HG03280 (cell line): ENCODE data around the gene CCDC18.
"Not testable (repeated sequence)": the region's sequence is repeated elsewhere in the genome, so short reads cannot be mapped to it uniquely, and the experiment has no call there.

Source experiments
- ATAC-seq: cut with Tn5 transposase; IDR thresholded peaks from one replicate; pipeline ENCODE4 v1.9.1; 2021; ENCODE audit warnings: mild to moderate bottlenecking, moderate library complexity; ENCODE audit not compliant: unreplicated experiment

Gene CCDC18

GRCh38 chr1:93223023-93223675 is 42.6 kb downstream of the CCDC18 start:
- ATAC-seq, result no peak

DNA sequence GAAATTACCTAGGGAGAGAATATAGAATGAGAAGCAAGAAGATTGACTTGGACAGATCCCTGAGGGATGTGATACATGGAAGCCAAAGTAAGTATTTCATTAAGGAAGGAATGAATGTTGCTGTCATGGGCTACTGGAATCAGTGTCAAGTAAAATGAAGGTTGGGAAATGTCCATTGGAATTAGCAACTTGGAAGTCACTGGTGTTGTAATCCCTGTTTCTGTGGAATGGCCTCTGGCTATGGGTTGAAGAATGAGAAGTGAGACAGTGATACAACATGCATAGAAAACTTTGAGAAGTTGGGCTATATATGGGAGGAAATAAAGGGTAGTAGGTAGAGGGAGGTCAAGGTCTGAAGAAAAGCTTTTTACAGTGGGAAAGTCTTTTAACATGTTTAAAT is 54.7 kb downstream of the CCDC18 start:
- ATAC-seq, result no peak

GRCh38 chr1:93237021-93237420 is 56.5 kb downstream of the CCDC18 start:
- ATAC-seq, result no peak

DNA sequence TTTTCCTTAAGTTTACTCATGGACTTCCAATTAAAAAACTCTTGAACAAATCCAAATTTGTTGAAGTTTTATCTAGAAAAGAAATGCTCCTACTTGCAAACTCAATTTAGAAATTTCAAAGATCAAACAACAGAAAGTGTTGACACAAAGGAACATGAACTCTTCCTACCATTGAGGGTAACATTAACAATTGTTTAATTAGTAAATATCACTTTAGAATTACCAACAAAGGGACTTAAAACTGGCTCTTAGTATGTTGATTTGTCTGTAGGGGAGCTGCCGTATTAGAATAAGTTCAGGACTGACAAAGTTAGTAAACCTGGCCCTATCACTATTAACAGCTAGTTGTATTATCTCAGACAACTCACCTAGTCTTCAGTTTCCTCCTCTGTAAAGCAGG is 57.9 kb downstream of the CCDC18 start:
- no peak for ATAC-seq

- ATAC-seq, result no peak
Measured at GRCh38 chr1:93239863-93240262, 59.3 kb downstream of the CCDC18 start.

DNA sequence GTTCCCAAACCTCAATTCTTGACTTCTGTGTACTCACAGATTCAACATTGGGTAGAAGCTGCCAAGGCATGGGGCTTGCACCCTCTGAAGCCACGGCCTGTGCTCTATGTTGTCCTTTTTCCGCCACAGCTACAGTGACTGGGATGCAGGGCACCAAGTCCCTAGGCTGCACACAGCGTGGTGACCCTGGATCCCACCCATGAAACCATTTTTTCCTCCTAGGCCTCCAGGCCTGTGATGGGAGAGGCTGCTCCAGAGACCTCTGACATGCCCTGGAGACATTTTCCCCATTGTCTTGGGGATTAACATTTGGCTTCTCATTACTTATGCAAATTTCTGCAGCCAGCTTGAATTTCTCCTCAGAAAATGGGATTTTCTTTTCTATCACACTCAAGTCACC is 62.7 kb downstream of the CCDC18 start:
- not testable (repeated sequence) for ATAC-seq

- ATAC-seq, result no peak
Measured at GRCh38 chr1:93244298-93245069, 64.0 kb downstream of the CCDC18 start.

DNA sequence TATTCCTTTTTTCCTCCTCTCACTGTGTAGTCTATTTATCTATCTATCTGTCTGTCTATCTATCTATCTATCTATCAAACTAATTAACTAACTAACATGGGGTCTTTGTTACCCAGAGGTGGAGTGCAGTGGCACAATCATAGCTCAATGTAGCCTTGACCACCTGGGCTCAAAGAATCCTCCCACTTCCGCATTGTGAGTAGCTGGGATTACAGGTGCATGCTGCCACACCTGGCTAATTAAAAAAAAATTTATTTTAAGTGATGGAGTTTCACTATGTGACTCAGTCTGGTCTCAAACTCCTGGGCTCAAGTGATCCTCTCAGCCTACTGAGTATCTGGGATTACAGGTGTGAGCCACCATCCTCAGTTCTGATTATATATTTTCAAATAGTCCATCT is 71.4 kb downstream of the CCDC18 start:
- no peak for ATAC-seq

- ATAC-seq, result no peak
Measured at GRCh38 chr1:93252598-93252997, 72.1 kb downstream of the CCDC18 start.

DNA sequence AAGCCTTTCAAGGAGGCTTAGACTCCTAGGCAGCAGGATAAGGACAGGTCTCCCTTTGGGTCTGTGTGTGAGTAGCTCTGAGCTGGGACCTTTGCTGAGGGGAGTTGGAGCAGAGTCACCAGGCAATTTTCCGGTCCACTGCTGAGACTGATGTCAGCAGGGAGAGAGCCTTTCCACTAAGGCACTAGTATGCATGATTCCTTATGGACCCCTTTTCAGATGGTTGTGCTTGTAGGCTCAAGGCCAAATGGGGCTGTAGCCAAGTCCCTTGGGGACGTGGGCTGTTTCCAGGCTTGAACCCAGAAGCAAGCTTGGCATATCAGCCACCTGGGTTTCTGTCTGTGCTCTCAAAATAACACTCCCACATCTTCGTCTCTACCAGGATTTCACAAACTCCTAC is 73.0 kb downstream of the CCDC18 start:
- ATAC-seq, result no peak

DNA sequence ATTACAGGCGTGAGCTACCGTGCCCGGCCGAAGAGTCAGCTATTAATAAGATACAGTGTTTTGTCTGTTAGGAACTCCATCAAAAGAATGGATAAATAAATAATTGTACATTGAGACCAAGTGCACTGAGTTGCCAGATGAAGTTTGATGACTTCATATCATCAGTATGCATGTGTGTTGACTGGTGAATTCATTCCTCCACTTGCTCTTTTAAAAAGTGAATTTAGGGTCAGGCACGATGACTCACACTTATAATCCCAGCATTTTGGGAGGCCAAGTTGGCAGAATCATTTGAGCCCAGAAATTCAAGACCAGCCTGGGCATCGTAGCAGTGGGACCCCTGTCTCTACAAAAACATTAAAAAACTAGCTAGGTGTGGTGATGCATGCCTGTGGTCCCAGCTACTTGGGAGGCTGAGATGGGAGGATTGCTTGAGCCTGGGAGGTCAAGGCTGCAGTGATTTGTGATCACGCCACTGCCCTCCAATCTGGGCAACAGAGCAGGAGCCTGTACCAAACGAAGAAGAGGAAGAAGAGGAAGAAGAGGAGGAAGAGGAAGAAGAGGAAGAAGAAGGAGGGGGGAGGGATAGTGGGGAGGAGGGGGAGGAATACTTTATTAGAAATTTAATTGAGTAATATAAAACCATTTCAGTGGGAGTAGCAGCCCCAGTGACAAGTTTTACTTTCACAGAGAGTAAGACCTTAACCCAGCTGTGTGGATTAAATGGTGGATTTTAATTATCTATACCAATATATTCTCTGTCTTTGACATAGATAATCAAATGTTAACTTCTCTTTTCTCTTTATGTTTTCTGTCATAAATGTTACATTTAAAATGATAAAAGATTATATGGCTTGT is 74.9 kb downstream of the CCDC18 start:
- no peak for ATAC-seq

DNA sequence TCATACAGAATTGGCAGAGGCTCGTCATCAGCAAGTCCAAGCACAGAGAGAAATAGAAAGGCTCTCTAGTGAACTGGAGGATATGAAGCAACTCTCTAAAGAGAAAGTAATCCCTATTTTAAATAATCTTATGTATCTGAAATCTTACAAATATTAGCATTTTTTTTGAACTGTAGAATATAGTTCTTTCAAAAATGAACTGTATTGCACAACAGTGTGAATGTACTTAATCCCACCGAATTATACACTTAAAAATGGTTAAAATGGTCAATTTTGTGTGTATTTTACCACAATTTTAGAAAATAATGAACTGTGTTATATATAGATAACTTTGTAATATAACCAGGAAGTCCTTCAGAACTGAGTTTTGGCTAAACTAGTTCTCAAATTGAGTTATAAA is 75.9 kb downstream of the CCDC18 start:
- no peak for ATAC-seq

- ATAC-seq, result no peak
Measured at GRCh38 chr1:93257889-93258288, 77.4 kb downstream of the CCDC18 start.

DNA sequence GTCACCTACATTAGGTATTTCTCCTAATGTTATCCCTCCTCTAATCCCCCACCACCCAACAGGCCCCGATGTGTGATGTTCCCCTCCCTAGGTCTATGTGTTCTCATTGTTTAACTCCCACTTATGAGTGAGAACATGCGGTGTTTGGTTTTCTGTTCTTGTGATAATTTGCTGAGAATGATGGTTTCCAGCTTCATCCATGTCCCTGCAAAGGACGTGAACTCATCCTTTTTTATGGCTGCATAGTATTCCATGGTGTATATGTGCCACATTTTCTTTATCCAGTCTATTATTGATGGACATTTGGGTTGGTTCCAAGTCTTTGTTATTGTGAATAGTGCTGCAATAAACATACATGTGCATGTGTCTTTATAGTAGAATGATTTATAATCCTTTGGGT is 80.2 kb downstream of the CCDC18 start:
- ATAC-seq, result not testable (repeated sequence)

GRCh38 chr1:93262645-93263044 is 82.1 kb downstream of the CCDC18 start:
- no peak for ATAC-seq

DNA sequence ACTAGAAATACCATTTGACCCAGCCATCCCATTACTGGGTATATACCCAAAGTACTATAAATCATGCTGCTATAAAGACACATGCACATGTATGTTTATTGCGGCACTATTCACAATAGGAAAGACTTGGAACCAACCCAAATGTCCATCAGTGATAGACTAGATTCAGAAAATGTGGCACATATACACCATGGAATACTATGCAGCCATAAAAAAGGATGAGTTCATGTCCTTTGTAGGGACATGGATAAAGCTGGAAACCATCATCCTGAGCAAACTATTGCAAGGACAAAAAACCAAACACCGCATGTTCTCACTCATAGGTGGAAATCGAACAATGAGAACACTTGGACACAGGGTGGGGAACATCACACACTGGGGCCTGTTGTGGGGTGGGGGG is 88.4 kb downstream of the CCDC18 start:
- ATAC-seq, result not testable (repeated sequence)

DNA sequence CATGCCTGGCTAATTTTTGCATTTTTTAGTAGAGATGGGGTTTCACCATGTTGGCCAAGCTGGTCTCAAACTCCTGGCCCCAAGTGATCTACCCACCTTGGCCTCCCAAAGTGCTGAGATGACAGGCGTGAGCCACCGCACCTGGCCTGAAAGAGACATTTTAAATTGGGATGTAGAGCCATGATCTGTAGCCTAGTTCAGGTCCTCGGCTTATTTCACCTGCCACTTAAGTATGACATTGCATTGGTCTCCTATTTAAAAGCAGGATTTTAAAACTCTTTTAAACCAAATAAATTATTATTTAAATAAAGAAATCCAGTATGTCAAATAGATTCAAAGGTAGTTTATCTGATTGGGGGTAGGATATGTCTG is 94.7 kb downstream of the CCDC18 start:
- not testable (repeated sequence) for ATAC-seq

DNA sequence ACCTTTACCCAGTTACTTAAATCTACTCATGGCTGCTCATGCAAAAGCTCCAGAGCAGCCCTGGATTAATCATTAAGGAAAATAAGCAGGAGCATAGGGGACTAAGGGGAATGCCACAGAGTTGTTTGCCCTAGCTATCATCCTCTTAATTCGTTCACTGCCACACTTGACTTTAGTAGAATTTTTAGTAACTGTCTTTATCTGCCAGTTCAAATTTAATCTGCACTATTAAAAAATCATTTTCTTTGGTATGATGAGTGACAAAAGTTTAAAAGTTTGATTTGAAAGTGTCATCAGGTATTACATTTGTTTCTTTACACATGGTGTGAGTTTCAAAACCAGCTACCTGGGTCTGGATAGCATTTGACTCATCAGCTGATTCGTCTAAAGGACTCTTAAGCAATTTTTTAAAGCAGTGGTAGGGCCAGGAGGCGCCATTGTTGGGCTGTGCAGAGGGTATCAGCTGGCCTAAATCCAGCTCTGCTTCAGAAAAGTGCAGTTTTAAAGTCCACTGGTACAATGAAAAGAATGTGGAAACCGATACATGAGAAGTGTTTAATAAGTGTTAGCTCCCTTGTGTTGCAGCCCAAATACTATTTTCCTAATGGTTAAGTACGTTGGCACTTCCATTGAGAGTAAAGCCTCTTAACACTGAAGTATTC is 95.2 kb downstream of the CCDC18 start:
- ATAC-seq, result no peak

DNA sequence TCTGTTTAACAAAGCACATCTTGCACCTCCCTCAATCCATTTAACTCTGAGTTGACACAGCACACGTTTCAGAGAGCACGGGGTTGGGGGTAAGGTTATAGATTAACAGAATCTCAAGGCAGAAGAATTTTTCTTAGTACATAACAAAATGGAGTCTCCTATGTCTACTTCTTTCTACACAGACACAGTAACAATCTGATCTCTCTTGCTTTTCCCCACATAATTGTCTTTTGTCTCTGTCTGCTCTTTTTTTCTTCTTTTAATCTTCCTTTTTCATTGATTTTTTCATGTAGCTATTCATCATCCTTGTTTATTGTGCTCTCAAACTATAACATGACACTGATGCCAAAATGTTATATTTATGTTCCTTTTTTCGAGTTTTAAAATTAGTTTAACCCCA is 97.0 kb downstream of the CCDC18 start:
- ATAC-seq, result not testable (repeated sequence)

- ATAC-seq, result no peak
Measured at GRCh38 chr1:93283496-93283895, 103.0 kb downstream of the CCDC18 start.

DNA sequence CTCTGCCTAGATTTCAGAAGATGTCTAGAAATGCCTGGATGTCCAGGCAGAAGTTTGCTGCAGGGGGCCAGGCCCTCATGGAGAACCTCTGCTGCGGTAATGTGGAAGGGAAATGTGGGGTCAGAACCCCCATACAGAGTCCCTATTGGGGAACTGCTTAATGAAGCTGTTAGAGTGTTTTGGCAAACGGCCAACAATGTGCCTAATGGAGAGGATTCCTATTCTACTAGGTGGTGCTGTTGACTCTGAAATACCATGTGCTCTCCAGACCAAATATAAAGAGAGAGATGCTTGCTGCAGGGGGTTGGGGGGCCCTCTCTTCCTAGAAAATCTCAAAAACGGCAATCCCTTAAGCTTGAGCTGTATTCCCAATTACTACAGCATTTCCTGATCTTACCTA is 108.0 kb downstream of the CCDC18 start:
- no peak for ATAC-seq
